ENCODE measurements around the gene TMEM39A. TPM values are rescaled to one million over a fixed set of nuclear protein-coding genes. Genes with fewer than 3 reads are reported as not detected.

The TMEM39A gene
- total RNA-seq, 1 experiment from 2014 or later, result 40.2 TPM

- H3K4me2 ChIP-seq (ENCODE audit: low read length), result no peak overlapping the region
- no peak overlapping the region for H3K4me3 ChIP-seq (replicated peaks in 1 of 2; ENCODE audit: low read depth in 1 of 2, low read length in 2 of 2)
- H4K20me1 ChIP-seq (ENCODE audit: insufficient read depth), result no peaks in the 10 kb centered on the region
- no TSS peak for BruUV-seq (replicated peaks)
- no peak overlapping the region for H3K9ac ChIP-seq (ENCODE audit: low read length)
- H3K4me1 ChIP-seq (ENCODE audit: control insufficient read depth in 1 of 2, insufficient read depth in 2 of 2, low read length in 2 of 2), result no peaks in the 10 kb centered on the region
- no peak overlapping the region for H2AFZ ChIP-seq (ENCODE audit: low read depth, low read length, poor library complexity, severe bottlenecking)
- no peaks in the 10 kb centered on the region for H3K9me2 ChIP-seq (ENCODE audit: insufficient read depth)
- no peak overlapping the region for H3K27ac ChIP-seq (ENCODE audit: low read depth, low read length)
- ChIA-PET POLR2A (no interaction called here), CTCF (no interaction called here), RAD21 (ENCODE audit: low non-redundant PET in 1 of 2, low total read pairs in 2 of 2, uncharacterized antibody in 2 of 2, unreplicated experiment in 2 of 2) (no interaction called here)
- no peaks in the 10 kb centered on the region for H3K9me3 ChIP-seq (ENCODE audit: control insufficient read depth in 1 of 2, insufficient read depth in 1 of 2, low read depth in 1 of 2, low read length in 2 of 2)
- H3K27me3 ChIP-seq (ENCODE audit: insufficient read depth, low read length), result no peaks in the 10 kb centered on the region
- no peak for ATAC-seq
- no peak for DNase-seq (ENCODE audit: low read depth, low spot score)
- peaks cover 40% of the 10 kb centered on the region for H3K79me2 ChIP-seq (ENCODE audit: insufficient read depth, low read length)
- intact Hi-C loops (cut with micrococcal nuclease), result no loop called here
- peaks cover 38 to 47% of the 10 kb centered on the region in 2 experiments for H3K36me3 ChIP-seq (ENCODE audit: control insufficient read depth in 1 of 2, insufficient read depth in 2 of 2, low read length in 2 of 2)
- TF ChIP-seq REST (IDR thresholded peaks at IDR 0.05; ENCODE audit: low read depth), result no peak
- TF ChIP-seq ZBTB33 (IDR thresholded peaks at IDR 0.05; ENCODE audit: extremely low read depth, insufficient replicate concordance, low read length), result no peak
- TF ChIP-seq JUND (IDR thresholded peaks at IDR 0.05), result no peak
- no peak for TF ChIP-seq POLR2AphosphoS5 (IDR thresholded peaks at IDR 0.05; ENCODE audit: low read depth, low read length)
- TF ChIP-seq CBX3 (IDR thresholded peaks at IDR 0.05; ENCODE audit: low read depth), result no peak
- TF ChIP-seq CTCF (IDR thresholded peaks at IDR 0.05 in 2 of 3, conservative IDR thresholded peaks at IDR 0.05 in 1 of 3; ENCODE audit: borderline replicate concordance in 1 of 3, insufficient read depth in 1 of 3, low read depth in 2 of 3, low read length in 2 of 3), result no peak
- TF ChIP-seq SP1 (IDR thresholded peaks at IDR 0.05; ENCODE audit: low read depth), result no peak
- TF ChIP-seq EZH2phosphoT487 (IDR thresholded peaks at IDR 0.05; ENCODE audit: borderline replicate concordance), result no peak
- TF ChIP-seq ELF1 (IDR thresholded peaks at IDR 0.05; ENCODE audit: borderline replicate concordance, low read depth), result no peak
Measured at GRCh38 chr3:119453822-119454221, 9.6 kb downstream of the TMEM39A start.
